HUDEP-2 (cell line): ENCODE measurements around the gene ZFAND2B.
A peak's percentile ranks its signal among the peaks of the same experiment; 100 is the strongest.
"Not testable (repeated sequence)": the region's sequence is repeated elsewhere in the genome, so short reads cannot be mapped to it uniquely, and the experiment has no call there.

Experiments used
- DNase-seq, 76 experiments: peaks; one replicate each; lab custom pipeline; 2025; ENCODE audit not compliant: unreplicated experiment in 76 of 76; lab: John Stamatoyannopoulos, UW

ZFAND2B gene

DNA sequence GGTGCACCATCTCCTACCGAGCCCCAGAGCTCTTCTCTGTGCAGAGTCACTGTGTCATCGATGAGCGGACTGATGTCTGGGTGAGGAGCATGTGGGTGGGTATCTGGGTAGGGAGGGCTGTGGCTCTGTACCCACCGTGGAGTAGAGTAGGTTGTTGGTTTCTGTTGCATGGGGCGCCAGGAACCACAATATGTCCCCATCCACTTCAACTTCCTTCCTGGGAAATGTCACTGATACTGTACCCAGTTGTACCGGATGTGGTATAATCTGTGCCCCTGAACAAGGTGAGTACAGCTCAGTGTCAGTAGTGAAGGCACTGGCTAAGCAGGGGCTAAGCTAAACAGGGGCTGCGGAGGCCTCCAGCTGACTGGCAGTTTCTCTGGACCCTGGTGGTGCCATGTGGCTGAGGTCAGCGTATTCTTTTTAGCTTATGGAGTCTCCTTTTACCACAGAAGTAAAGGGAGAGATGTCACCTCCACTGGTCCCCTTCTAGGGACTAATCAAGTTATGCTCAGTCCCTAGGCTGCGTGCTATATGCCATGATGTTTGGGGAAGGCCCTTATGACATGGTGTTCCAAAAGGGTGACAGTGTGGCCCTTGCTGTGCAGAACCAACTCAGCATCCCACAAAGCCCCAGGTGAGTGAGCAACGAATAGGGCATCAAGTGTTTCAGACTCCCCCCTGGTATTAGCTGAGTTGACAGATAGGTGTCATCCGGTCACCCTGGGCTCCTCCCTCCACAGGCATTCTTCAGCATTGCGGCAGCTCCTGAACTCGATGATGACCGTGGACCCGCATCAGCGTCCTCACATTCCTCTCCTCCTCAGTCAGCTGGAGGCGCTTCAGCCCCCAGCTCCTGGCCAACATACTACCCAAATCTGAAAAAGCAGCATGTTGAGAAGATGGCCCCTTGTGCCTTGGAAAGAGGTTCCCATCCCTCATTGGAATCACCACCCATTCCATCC lies 41.4 kb downstream of the ZFAND2B start:
- DNase-seq: no peak

- no peak for DNase-seq
These were observed 42.2 kb downstream of the ZFAND2B start for GRCh38 chr2:219248845-219249202.

GRCh38 chr2:219249203-219249980 lies 42.8 kb downstream of the ZFAND2B start:
- peak in 69 of 76 experiments; percentile 4 to 77 (median 49) for DNase-seq

DNA sequence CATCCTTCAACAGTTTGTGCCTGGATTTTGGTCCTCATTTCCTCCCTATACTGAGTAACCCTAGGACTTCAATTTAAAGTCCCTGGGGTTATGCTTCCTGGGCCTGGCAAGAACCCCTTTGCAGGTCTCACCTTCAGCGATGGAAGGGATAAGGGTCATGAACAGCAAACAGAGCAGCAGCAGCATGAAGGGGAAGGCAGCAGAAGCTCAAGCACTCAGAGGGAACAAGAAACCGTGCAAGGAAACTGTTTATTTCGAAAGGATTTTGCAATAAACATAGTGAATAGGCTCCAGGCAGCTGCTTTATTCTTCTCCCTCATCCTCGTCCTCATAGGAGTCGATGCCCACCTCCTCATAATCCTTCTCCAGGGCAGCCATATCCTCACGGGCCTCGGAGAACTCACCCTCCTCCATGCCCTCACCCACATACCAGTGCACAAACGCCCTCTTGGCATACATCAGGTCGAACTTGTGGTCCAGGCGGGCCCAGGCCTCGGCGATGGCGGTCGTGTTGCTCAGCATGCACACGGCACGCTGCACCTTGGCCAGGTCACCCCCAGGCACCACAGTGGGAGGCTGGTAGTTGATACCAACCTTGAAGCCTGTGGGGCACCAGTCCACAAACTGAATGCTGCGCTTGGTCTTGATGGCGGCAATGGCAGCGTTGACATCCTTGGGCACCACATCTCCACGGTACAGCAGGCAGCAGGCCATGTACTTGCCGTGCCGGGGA lies 43.6 kb downstream of the ZFAND2B start:
- DNase-seq: no peak

GRCh38 chr2:219251656-219252055 lies 45.1 kb downstream of the ZFAND2B start:
- no peak for DNase-seq

DNA sequence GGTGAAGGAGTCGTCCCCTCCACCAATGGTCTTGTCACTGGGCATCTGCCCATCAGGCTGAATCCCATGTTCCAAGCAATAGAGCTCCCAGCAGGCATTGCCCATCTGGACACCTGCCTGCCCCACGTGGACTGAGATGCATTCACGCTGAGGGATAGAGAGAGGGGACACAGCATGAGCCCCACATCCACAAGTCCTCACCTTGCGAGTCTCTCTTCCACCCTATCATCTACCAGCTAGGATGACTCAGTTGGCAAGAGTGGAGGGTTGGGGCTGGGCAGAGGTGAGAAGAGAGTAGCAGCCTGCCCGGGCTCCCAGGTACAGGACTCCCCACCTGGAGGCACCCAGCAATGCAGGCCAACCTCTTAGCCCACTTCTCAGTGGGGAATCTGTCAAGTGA lies 45.5 kb downstream of the ZFAND2B start:
- DNase-seq: no peak

DNA sequence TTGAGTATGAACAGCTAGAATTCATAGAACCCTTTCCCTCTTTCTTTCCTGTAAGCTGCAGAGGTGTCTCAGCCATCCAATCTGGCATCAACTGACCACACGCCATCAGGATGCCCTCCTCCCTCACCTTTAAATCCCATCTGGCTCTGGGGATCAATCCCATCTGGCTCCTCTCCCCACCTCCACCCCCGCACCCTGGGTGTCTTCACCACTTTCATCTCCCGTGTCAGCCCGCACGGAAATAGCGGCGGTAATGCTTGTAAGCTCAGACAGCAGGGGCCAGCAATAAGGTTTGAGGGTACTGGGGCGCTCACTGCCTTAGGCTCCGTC lies 46.0 kb downstream of the ZFAND2B start:
- DNase-seq: no peak

- DNase-seq: peak in 6 of 76 experiments; percentile 10 to 40 (median 25)
These were observed 46.5 kb downstream of the ZFAND2B start, which contains the start of gene TUBA4B for GRCh38 chr2:219252900-219253752. Gene TUBA4B (plus strand): TSS chr2:219253243. CDS start chr2:219253408, 165 bp downstream.

GRCh38 chr2:219253753-219254589 lies 47.4 kb downstream of the ZFAND2B start, which contains the start of gene TUBA4A:
Gene TUBA4A (minus strand): TSS chr2:219253918. CDS start chr2:219253858, 60 bp downstream.
- peak in 74 of 76 experiments; percentile 4 to 85 (median 66) for DNase-seq

DNA sequence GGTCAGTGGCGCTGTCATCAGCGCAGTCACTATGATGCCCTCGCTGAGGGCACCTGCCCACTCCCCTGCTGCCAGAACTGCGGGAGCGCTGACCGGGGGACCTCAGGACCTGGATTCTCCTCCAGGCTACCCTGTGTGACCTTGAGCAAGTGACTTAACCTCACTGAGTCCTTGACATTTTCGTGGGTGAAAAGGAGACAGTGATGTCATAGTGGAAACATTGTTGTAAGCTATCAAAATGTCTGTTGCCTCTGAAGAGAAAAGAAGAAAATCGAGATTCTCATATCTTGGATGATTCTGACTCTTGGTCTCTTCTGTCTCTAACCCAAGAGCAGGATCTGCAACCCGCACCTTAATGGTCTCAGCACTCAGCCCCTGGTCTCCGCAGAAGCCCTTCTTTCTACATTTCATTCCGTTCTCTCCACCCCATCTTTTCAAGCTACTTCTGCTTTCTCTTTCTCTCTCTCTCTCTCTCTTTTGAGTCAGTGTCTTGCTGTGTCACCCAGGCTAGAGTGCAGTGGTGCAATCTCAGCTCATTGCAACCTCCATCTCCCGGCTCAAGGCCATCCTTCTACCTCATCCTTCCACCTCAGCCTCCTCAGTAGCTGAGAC lies 48.1 kb downstream of the ZFAND2B start:
- DNase-seq: no peak

DNA sequence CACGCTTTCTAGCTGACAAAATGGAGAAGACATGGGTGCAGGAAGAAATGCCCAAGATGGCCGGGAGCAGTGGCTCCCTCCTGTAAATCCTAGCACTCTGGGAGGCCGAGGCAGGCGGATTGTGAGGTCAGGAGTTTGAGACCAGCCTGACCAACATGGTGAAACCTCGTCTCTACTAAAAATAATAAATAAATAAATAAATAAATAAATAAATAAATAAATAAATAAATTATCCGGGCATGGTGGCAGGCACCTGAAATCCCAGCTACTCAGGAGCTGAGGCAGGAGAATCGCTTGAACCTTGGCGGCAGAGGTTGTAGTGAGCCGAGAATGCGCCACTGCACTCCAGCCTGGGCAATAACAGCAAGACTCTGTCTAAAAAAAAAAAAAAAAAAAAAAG lies 52.4 kb downstream of the ZFAND2B start:
- not testable (repeated sequence) for DNase-seq
